Uterus (tissue), 2 donors: ENCODE data around the gene SPSB3.

Experiments used
- CTCF ChIP-seq, 4 experiments: fragments of 200-600 bp in 2 of 4; fragments of 450-650 bp in 2 of 4; sonication (generic) in 2 of 4; IDR thresholded peaks; one replicate each; pipeline ENCODE4 v1.5.1; 2016 to 2019; ENCODE audit warnings: antibody characterized with exemption in 4 of 4, mild to moderate bottlenecking in 2 of 4, moderate library complexity in 1 of 4
- POLR2A ChIP-seq, 2 donors: fragments of 450-650 bp; IDR thresholded peaks; one replicate each; pipeline ENCODE4 v1.6.1; 2016; ENCODE audit warnings: antibody characterized with exemption in 2 of 2, mild to moderate bottlenecking in 1 of 2, moderate library complexity in 1 of 2

- TF ChIP-seq CTCF (IDR thresholded peaks at IDR 0.05) (no peak), POLR2A (IDR thresholded peaks at IDR 0.05) (no peak)
Observed at GRCh38 chr16:1775006-1775845, 7.1 kb downstream of the SPSB3 start.
